ENCODE results near the gene PAK1. TPM values are rescaled to one million over a fixed set of nuclear protein-coding genes. Genes with fewer than 3 reads are reported as not detected.

The PAK1 gene
- total and polyA plus RNA-seq, 9 of the 15 experiments (the other 6 are each of a cell fraction or from before 2014, with no cell fraction given) = 0.52 to 11.7 (median 1.9) TPM

GRCh38 chr11:77411717-77412441, 62.0 kb downstream of the PAK1 start (continued):
- TF ChIP-seq ARID4B (CRISPR knock-in tag; IDR thresholded peaks at IDR 0.05) (no peak), SPI1 (IDR thresholded peaks at IDR 0.05; ENCODE audit: borderline replicate concordance, low read depth, low read length) (peak; percentile 89), RB1 (IDR thresholded peaks at IDR 0.05; ENCODE audit: low read depth) (peak; percentile 30; the same call in 1 of the 2 replicates), ZFX (CRISPR knock-in tag; IDR thresholded peaks at IDR 0.05) (peak; percentile 54; the same call in 1 of the 2 replicates), ZNF695 (CRISPR knock-in tag; IDR thresholded peaks at IDR 0.05) (no peak), ZNF282 (CRISPR knock-in tag; IDR thresholded peaks at IDR 0.05) (no peak), TOE1 (IDR thresholded peaks at IDR 0.05; ENCODE audit: borderline replicate concordance) (no peak), TOE1 (CRISPR knock-in tag; IDR thresholded peaks at IDR 0.05; ENCODE audit: borderline replicate concordance, low read depth) (no peak), CTCF (IDR thresholded peaks at IDR 0.05 in 2 of 3, conservative IDR thresholded peaks at IDR 0.05 in 1 of 3; ENCODE audit: insufficient read depth in 2 of 3, low read depth in 1 of 3, low read length in 3 of 3) (0 out of 6 replicates have a peak, but pooled peaks of 1 of the 3 experiments have one; percentile 32), TSC22D4 (tag; IDR thresholded peaks at IDR 0.05) (no peak), REST (IDR thresholded peaks at IDR 0.05; ENCODE audit: borderline replicate concordance) (no peak), REST (CRISPR knock-in tag; IDR thresholded peaks at IDR 0.05; ENCODE audit: low read depth) (no peak)
